Regular cardiac myocyte (primary cell): Measurements from ENCODE around the gene IQCF5. TPM values are rescaled to one million over a fixed set of nuclear protein-coding genes. Genes with fewer than 3 reads are reported as not detected.

Experiments
- total RNA-seq: library from RNA; depleted of rRNA; stranded (reverse); fragments of >200 nt; gene quantifications from 2 replicates; pipeline ENCODE4 v1.2.3, GENCODE V29; 2014

IQCF5 gene
- total RNA-seq = not detected in 2 replicates

GRCh38 chr3:51875501-51875900 is at the start of gene IQCF5:
IQCF5 (minus strand) TSS chr3:51875601; CDS start chr3:51875531, 70 bp downstream.

GRCh38 chr3:51860703-51861665 is 14.4 kb downstream of the IQCF5 start, which contains the start of gene IQCF2:
IQCF2 (plus strand) TSS chr3:51861615; CDS start chr3:51861667, 52 bp downstream.

Other genes starting within 250 kb of the IQCF5 start
- gene TEX264, start 204.3 kb downstream of the IQCF5 start, total RNA-seq = 35.3 and 57.2 TPM in 2 replicates
- gene GRM2, start 168.5 kb downstream of the IQCF5 start, total RNA-seq = under 0.01 TPM in 2 replicates
- not detected in 2 replicates for gene IQCF6, start 96.4 kb downstream of the IQCF5 start, total RNA-seq
- not detected in 2 replicates for gene IQCF2, start 14.0 kb downstream of the IQCF5 start, total RNA-seq
- gene IQCF1, start 27.8 kb upstream of the IQCF5 start, total RNA-seq = not detected in 2 replicates
- gene RRP9, start 66.3 kb upstream of the IQCF5 start, total RNA-seq = 24.0 and 65.4 TPM in 2 replicates
- 22.8 and 24.9 TPM in 2 replicates for gene PARP3, start 66.8 kb upstream of the IQCF5 start, total RNA-seq
- gene GPR62, start 79.8 kb upstream of the IQCF5 start, total RNA-seq = under 0.01 TPM in 1 of 2 replicates, not detected in the other
- 35.0 and 66.1 TPM in 2 replicates for gene PCBP4, start 91.9 kb upstream of the IQCF5 start, total RNA-seq
- 16.9 and 24.5 TPM in 2 replicates for gene ABHD14B, start 98.4 kb upstream of the IQCF5 start, total RNA-seq
- gene ABHD14A, start 99.5 kb upstream of the IQCF5 start, total RNA-seq = 6.5 and 16.6 TPM in 2 replicates
- gene ACY1, start 107.9 kb upstream of the IQCF5 start, total RNA-seq = 64.8 and 86.5 TPM in 2 replicates
- 1,134 and 1,150 TPM in 2 replicates for gene RPL29, start 120.3 kb upstream of the IQCF5 start, total RNA-seq
- 5.9 and 10.9 TPM in 2 replicates for gene DUSP7, start 181.0 kb upstream of the IQCF5 start, total RNA-seq